Measurements from ENCODE around the gene C15orf39. TPM values are rescaled to one million over a fixed set of nuclear protein-coding genes. Genes with fewer than 3 reads are reported as not detected.

The C15orf39 gene
- total and polyA plus RNA-seq, 2 of the 13 experiments (the other 11 are each of a cell fraction or from before 2014, with no cell fraction given): 6.2 to 13.5 TPM

DNA sequence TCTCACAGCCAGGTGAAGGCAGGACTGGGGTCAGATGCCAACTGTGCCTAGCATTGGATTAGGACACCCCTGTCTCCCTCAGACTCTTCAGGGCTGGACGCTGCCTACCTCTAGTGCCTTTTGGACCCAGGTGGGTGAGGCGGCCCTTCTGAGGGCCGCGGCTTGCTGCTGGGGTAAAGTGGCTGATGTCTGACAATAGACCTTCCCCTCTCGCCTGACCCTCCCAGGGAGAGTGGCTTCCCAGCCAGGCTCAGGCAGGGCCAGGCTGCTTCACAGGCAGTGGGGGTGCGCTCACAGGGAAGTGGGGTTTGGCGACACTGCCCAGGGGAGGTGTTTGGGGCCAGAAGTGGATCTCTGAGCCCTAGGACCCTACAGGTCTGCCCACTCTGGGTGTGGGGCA, 43.3 kb upstream of the C15orf39 start:
- Histone ChIP-seq H3K4me3 (replicated peaks in 1 of 3; ENCODE audit: insufficient read depth in 1 of 3, low read depth in 2 of 3, low read length in 3 of 3) (peak overlapping the region in 1 of 3 experiments; percentile 17; a peak in 1 of 6 replicates), H3K9me3 (ENCODE audit: low read length) (no peaks in the 10 kb centered on the region), H3K4me1 (ENCODE audit: insufficient read depth, low read length) (peaks cover 77% of the 10 kb centered on the region), H3K9ac (ENCODE audit: insufficient read depth, low read depth, low read length) (no peak overlapping the region; the same call in 1 of the 2 replicates), H3K79me2 (ENCODE audit: insufficient read depth, low read length) (no peaks in the 10 kb centered on the region), H3K36me3 (replicated peaks in 1 of 2; ENCODE audit: control insufficient read depth in 1 of 2, insufficient read depth in 2 of 2, low read length in 2 of 2) (no peaks in the 10 kb centered on the region), H3K27me3 (ENCODE audit: control insufficient read depth in 1 of 2, insufficient read depth in 2 of 2, low read length in 2 of 2) (no peaks in the 10 kb centered on the region; a peak in 1 of 5 replicates), H3K27ac (ENCODE audit: extremely low read length, insufficient read depth, low read length) (no peak overlapping the region), H2AFZ (ENCODE audit: low read length) (no peak overlapping the region), H4K20me1 (ENCODE audit: insufficient read depth, low read length) (no peaks in the 10 kb centered on the region), H3K4me2 (ENCODE audit: low read depth, low read length) (peak overlapping the region; percentile 34; the same call in 1 of the 2 replicates)
- 20% methylated on average over 2 of the region's 7 CpGs for WGBS (ENCODE audit: low lambda C conversion rate)
- DNase-seq (ENCODE audit: low spot score) (no peak), ATAC-seq (peak; percentile 37; the same call in 2 of the 3 replicates), FAIRE-seq (no peak)
- in situ Hi-C loops (cut with HindIII; ENCODE audit: extremely low pct_ligation_motif_present, low pct_unique_long_range_greater_than_20kb) (no loop called here), intact Hi-C loops (cut with micrococcal nuclease; ENCODE audit: unreplicated experiment) (no loop called here)
- TF ChIP-seq, protein P1, sequence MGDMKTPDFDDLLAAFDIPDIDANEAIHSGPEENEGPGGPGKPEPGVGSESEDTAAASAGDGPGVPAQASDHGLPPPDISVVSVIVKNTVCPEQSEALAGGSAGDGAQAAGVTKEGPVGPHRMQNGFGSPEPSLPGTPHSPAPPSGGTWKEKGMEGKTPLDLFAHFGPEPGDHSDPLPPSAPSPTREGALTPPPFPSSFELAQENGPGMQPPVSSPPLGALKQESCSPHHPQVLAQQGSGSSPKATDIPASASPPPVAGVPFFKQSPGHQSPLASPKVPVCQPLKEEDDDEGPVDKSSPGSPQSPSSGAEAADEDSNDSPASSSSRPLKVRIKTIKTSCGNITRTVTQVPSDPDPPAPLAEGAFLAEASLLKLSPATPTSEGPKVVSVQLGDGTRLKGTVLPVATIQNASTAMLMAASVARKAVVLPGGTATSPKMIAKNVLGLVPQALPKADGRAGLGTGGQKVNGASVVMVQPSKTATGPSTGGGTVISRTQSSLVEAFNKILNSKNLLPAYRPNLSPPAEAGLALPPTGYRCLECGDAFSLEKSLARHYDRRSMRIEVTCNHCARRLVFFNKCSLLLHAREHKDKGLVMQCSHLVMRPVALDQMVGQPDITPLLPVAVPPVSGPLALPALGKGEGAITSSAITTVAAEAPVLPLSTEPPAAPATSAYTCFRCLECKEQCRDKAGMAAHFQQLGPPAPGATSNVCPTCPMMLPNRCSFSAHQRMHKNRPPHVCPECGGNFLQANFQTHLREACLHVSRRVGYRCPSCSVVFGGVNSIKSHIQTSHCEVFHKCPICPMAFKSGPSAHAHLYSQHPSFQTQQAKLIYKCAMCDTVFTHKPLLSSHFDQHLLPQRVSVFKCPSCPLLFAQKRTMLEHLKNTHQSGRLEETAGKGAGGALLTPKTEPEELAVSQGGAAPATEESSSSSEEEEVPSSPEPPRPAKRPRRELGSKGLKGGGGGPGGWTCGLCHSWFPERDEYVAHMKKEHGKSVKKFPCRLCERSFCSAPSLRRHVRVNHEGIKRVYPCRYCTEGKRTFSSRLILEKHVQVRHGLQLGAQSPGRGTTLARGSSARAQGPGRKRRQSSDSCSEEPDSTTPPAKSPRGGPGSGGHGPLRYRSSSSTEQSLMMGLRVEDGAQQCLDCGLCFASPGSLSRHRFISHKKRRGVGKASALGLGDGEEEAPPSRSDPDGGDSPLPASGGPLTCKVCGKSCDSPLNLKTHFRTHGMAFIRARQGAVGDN (CRISPR knock-in tag; IDR thresholded peaks at IDR 0.05): peak; percentile 23; the same call in 1 of the 2 replicates
- TF ChIP-seq ZNF431 (CRISPR knock-in tag; IDR thresholded peaks at IDR 0.05; ENCODE audit: borderline replicate concordance, low read depth): no peak
- TF ChIP-seq KDM5B (CRISPR knock-in tag; IDR thresholded peaks at IDR 0.05; ENCODE audit: borderline replicate concordance): no peak
- TF ChIP-seq, protein P2, sequence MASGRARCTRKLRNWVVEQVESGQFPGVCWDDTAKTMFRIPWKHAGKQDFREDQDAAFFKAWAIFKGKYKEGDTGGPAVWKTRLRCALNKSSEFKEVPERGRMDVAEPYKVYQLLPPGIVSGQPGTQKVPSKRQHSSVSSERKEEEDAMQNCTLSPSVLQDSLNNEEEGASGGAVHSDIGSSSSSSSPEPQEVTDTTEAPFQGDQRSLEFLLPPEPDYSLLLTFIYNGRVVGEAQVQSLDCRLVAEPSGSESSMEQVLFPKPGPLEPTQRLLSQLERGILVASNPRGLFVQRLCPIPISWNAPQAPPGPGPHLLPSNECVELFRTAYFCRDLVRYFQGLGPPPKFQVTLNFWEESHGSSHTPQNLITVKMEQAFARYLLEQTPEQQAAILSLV (CRISPR knock-in tag; IDR thresholded peaks at IDR 0.05; ENCODE audit: borderline replicate concordance): no peak
- CTCF ChIA-PET (ENCODE audit: low intra/inter-chr PET ratio, low total read pairs): no interaction called here
- POLR2A ChIA-PET: no interaction called here
- BruUV-seq (replicated peaks): no TSS peak

All from HepG2 (cell line).